ENCODE results near the gene USP9X. TPM values are rescaled to one million over a fixed set of nuclear protein-coding genes. Genes with fewer than 3 reads are reported as not detected.
"Not testable (repeated sequence)": the region's sequence is repeated elsewhere in the genome, so short reads cannot be mapped to it uniquely, and the experiment has no call there.

Gene USP9X
- total RNA-seq, 1 donor from 2014 or later: 60.0 TPM

DNA sequence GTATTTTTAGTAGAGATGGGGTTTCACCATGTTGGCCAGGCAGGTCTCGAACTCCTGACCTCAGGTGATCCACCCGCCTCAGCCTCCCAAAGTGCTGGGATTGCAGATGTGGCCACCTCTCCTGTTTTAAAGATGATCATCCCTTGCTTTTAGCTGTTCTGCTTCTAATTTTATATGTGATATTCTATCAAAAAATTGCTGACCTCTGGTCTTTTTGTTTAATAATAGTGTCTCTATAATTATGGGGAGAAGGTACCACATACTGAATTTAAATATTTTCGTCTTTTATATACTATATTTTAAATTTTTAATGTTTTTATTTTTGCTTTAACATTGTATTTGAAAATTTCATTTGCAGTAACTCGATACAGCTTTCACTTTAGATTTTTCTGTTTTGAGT, 15.6 kb downstream of the USP9X start:
- Mint-ChIP-seq H3K9me3 (peaks cover 2% of the 10 kb centered on the region), H3K4me1 (peaks cover 14% of the 10 kb centered on the region), H3K27me3 (ENCODE audit: low read depth) (no peaks in the 10 kb centered on the region), H3K27ac (ENCODE audit: unreplicated experiment) (no peak overlapping the region), H3K36me3 (ENCODE audit: low read depth) (peaks cover 2% of the 10 kb centered on the region), H3K4me3 (no peak overlapping the region)
- no peak for DNase-seq (ENCODE audit: low read depth, low spot score)
- TF ChIP-seq, protein P1, sequence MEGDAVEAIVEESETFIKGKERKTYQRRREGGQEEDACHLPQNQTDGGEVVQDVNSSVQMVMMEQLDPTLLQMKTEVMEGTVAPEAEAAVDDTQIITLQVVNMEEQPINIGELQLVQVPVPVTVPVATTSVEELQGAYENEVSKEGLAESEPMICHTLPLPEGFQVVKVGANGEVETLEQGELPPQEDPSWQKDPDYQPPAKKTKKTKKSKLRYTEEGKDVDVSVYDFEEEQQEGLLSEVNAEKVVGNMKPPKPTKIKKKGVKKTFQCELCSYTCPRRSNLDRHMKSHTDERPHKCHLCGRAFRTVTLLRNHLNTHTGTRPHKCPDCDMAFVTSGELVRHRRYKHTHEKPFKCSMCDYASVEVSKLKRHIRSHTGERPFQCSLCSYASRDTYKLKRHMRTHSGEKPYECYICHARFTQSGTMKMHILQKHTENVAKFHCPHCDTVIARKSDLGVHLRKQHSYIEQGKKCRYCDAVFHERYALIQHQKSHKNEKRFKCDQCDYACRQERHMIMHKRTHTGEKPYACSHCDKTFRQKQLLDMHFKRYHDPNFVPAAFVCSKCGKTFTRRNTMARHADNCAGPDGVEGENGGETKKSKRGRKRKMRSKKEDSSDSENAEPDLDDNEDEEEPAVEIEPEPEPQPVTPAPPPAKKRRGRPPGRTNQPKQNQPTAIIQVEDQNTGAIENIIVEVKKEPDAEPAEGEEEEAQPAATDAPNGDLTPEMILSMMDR (conservative IDR thresholded peaks at IDR 0.05): no peak

DNA sequence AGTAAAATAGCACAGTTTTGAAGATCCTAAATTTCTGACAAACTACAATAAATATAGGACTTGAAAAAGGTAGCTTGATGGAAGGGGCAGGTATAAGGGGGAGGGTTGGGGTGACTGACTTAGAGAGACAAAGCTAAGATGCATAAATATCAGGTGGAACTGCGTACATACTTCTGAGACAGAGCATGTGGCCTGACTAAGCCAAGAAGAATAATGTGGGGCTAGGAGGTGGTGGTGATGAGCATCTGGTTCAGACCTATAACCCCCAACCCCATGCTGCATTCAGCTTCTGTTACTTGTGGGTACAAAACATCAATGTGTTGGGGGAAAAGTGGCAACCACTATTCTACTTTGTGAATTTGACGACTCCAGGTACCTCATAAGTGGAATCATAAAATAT, 19.8 kb downstream of the USP9X start:
- TF ChIP-seq, protein P1 (conservative IDR thresholded peaks at IDR 0.05): no peak
- no peak for DNase-seq (ENCODE audit: low read depth, low spot score)
- Mint-ChIP-seq H3K4me1 (peaks cover 16% of the 10 kb centered on the region), H3K36me3 (ENCODE audit: low read depth) (peaks cover 10% of the 10 kb centered on the region), H3K9me3 (peaks cover 7% of the 10 kb centered on the region), H3K27me3 (ENCODE audit: low read depth) (no peaks in the 10 kb centered on the region), H3K4me3 (no peak overlapping the region), H3K27ac (ENCODE audit: unreplicated experiment) (no peak overlapping the region)

DNA sequence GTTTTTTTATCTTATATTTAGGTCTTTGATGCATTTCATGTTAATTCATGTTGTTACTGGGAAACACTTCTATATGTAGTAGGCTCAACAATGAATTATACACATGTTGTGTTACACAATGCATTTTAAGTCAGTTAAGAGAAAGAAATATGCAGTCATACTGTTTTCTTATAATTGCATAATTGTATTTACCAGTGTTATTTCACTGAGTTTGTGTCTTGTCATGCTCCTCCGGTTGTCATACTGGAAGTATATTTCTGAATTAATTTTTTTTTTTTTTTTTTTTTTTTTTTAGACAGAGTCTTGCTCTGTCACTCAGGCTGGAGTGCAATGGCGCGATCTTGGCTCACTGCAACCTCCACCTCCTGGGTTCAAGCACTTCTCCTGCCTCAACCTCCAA, 21.0 kb downstream of the USP9X start:
- H3K36me3 Mint-ChIP-seq (ENCODE audit: low read depth): peaks cover 10% of the 10 kb centered on the region
- not testable (repeated sequence) for H3K27ac Mint-ChIP-seq (ENCODE audit: unreplicated experiment); H3K9me3 Mint-ChIP-seq; H3K27me3 Mint-ChIP-seq (ENCODE audit: low read depth); H3K4me3 Mint-ChIP-seq; DNase-seq (ENCODE audit: low read depth, low spot score)
- H3K4me1 Mint-ChIP-seq: peaks cover 24% of the 10 kb centered on the region

DNA sequence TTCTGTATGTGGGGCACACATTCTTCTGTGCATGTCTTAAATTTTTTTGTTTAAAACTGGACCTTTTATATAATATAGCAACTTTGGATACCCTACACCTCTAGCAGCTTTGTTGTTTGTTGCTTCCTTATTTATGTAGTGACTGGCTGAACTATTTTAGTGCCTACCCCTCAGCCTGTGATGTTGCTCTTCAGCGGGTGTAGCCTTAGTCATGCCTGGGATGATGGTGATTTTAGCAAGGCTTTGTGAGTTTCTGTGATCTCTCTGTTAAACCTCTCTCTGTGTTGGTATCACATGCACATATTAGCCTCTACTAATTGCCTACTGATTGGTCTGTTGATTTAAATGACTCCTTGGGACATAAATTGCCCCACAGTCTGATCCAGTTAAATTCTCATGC, 22.8 kb downstream of the USP9X start:
- H3K4me1 Mint-ChIP-seq: peaks cover 28% of the 10 kb centered on the region
- H3K36me3 Mint-ChIP-seq (ENCODE audit: low read depth): peaks cover 8% of the 10 kb centered on the region
- H3K27ac Mint-ChIP-seq (ENCODE audit: unreplicated experiment): no peak overlapping the region
- no peaks in the 10 kb centered on the region for H3K27me3 Mint-ChIP-seq (ENCODE audit: low read depth)
- H3K9me3 Mint-ChIP-seq: peaks cover 5% of the 10 kb centered on the region
- TF ChIP-seq, protein P1 (conservative IDR thresholded peaks at IDR 0.05): no peak
- no peak overlapping the region for H3K4me3 Mint-ChIP-seq
- DNase-seq (ENCODE audit: low read depth, low spot score): no peak

GRCh38 chrX:41108463-41109205, 23.4 kb downstream of the USP9X start:
- H3K27ac Mint-ChIP-seq (ENCODE audit: unreplicated experiment): no peak overlapping the region
- peaks cover 28% of the 10 kb centered on the region for H3K4me1 Mint-ChIP-seq
- H3K9me3 Mint-ChIP-seq: peaks cover 5% of the 10 kb centered on the region
- no peak for DNase-seq (ENCODE audit: low read depth, low spot score)
- H3K36me3 Mint-ChIP-seq (ENCODE audit: low read depth): peaks cover 8% of the 10 kb centered on the region
- peak overlapping the region; percentile 15 for H3K4me3 Mint-ChIP-seq
- TF ChIP-seq, protein P1 (conservative IDR thresholded peaks at IDR 0.05): no peak
- no peaks in the 10 kb centered on the region for H3K27me3 Mint-ChIP-seq (ENCODE audit: low read depth)

GRCh38 chrX:41110801-41111625, 25.8 kb downstream of the USP9X start:
- no peak for DNase-seq (ENCODE audit: low read depth, low spot score)
- Mint-ChIP-seq H3K27me3 (ENCODE audit: low read depth) (no peaks in the 10 kb centered on the region), H3K36me3 (ENCODE audit: low read depth) (peaks cover 8% of the 10 kb centered on the region), H3K27ac (ENCODE audit: unreplicated experiment) (no peak overlapping the region), H3K4me3 (no peak overlapping the region), H3K4me1 (peaks cover 34% of the 10 kb centered on the region), H3K9me3 (peaks cover 5% of the 10 kb centered on the region)
- TF ChIP-seq, protein P1 (conservative IDR thresholded peaks at IDR 0.05): no peak

Measured in neural crest cell (in vitro differentiated cells).